Left renal cortex interstitium (tissue), 4 donors: Measurements from ENCODE around the gene WDR18. TPM values are rescaled to one million over a fixed set of nuclear protein-coding genes. Genes with fewer than 3 reads are reported as not detected.

Source experiments
- DNase-seq, 4 donors: peaks; one replicate each; pipeline ENCODE4 v3.0.0-alpha.2; 2013; ENCODE audit warnings: low read depth in 4 of 4, low spot score in 2 of 4, missing footprints in 1 of 4
- polyA plus RNA-seq, 4 donors: library from polyadenylated mRNA; unstranded; fragments of 120-200 nt; gene quantifications; one replicate each; pipeline ENCODE4 v1.2.1, GENCODE V29; 2013; ENCODE audit not compliant: insufficient read length in 4 of 4

The WDR18 gene
- polyA plus RNA-seq, 4 donors, result 33.2 to 68.7 (median 55.4) TPM

GRCh38 chr19:1004803-1005664 is 20.9 kb downstream of the WDR18 start:
- no peak for DNase-seq

DNA sequence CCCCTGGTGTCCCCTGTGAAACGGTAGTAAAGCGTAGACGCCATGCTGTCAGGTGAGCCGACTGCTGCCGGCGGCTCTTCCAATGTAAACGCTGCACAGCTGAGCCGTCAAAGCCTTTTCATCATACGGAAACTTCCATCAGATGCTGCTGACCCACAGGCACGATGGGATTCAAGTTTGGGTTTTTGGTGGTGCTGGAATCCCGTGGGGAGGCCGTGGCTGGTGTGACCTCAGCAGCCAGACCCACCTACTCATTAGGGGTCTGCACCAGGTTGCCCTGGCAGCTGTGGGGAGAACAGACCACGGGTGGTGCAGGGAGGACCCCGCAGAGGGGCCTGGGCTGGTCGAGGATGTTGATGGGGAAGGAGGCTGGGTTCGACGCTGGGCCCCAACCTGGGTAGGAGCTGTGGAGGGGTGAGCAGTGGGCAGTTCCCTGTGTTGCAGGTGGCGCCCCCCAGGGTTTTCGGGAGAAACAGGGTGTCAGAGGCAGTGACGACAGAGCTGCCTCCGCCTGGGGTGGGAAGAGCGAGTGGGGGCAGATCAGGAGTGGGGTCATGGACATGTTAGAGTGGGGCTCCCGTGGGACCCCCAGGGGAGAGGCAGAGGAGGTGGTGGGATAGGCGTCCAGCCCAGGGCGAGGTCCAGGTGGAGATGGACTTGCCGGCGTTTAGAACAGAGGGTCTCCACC is 22.7 kb downstream of the WDR18 start:
- DNase-seq, result no peak

DNA sequence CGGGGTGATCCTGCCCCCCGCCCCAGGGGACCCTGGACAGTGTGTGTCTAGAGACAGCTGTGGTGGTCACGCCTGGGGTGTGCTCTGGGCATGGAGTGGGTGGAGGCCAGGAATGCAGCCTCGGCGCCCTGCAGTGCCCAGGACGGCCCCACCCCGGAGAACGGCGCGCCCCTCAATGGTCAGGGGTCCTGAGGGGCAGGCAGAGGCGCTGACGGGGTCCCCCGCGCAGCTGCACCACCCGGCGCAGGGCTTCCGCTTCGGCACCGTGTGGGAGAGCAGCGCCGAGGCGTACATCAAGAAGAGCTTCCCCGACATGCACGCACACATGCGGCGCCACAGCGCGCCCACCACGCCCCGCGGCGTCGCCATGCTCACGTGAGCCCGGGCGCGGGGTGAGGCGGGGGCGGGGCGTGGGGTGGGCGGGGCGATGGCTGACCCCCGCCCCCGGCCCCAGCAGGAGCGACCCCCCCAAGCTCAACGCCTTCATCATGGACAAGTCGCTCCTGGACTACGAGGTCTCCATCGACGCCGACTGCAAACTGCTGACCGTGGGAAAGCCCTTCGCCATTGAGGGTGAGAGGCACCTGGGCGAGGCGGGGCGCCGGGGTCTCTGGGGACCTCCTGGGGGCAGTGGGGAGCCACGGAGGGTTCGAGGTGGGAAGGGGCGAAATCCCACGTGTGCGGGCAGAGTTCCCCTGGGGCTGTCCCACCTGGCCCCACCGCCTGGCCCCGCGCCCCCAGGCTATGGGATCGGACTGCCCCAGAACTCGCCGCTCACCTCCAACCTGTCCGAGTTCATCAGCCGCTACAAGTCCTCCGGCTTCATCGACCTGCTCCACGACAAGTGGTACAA is 23.5 kb downstream of the WDR18 start:
- no peak for DNase-seq

- DNase-seq, result no peak
These were observed 24.3 kb downstream of the WDR18 start for GRCh38 chr19:1008268-1009040.

- no peak for DNase-seq
These were observed 25.2 kb downstream of the WDR18 start for GRCh38 chr19:1009041-1009980.

DNA sequence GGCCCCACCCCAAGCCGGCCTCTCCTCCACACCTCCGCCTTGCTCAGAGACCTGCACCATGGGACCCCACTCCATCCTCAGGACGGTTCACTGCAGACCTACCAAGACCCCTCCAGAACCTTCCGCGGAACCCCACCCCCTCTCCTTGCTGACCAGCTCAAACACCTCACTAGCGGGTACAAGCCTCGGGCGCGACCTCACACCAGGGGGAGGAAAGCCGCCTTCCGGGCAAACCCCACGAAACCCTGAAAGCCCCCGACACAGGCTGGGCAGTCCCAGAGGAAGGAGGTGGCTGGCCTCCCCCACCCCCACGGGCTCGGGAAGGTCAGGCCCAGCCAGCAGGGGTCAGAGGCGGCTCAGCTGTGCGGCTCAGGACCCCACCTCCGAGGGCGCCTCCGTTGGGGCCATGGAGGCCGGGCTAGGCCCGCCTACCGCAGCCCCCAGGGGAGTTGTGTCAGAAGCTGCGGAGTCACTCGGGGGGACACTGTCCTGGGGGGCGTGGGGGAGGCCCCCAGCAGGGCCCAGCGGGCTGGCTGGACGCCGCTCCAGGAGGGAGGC is 25.9 kb downstream of the WDR18 start:
- DNase-seq, result no peak

DNA sequence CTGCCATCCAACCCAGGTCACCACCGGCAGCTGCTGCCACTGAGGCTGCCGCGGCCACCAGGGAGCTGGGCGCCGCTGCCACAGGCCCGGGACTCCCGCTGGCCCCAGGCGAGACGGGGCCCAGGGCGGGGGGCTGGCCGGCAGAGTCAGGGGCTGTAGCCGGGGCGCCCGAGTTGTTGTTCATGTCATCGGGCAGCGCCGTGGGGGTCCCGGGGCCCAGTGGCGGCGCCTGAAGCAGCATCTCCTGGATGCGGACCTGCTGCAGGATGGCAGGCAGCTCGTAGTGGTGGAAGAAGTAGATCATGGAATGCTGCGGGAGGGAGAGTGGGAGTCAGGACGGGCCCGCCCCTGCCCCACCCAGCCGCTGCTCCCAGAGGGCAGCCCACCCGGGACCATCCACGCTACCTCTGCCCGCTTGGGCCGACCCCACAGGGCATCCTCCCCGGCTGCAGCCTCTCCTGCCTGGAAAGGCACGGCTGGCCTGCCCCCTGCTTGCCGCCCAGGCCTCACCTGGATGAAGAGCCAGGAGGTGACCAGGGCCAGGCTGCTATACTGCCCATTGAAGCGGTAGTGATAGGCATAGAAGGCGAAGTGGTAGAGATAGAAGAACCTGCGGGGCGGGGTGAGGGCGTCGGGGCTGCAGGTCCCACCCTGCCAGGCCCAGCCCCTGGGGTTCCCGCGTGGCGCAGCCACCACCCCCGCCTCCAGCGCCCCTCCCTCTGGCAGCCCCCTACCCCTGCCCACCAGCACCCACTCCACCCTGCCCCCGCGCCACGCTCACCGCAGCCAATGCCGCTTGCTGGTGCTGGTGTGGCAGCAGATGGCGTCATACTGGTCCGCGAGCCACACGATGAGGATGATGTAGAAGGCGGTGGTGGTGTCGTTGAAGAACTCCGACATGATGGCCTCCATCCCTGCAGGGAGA is 26.7 kb downstream of the WDR18 start:
- DNase-seq, result no peak

GRCh38 chr19:1011831-1012333 is 27.7 kb downstream of the WDR18 start:
- no peak for DNase-seq

DNA sequence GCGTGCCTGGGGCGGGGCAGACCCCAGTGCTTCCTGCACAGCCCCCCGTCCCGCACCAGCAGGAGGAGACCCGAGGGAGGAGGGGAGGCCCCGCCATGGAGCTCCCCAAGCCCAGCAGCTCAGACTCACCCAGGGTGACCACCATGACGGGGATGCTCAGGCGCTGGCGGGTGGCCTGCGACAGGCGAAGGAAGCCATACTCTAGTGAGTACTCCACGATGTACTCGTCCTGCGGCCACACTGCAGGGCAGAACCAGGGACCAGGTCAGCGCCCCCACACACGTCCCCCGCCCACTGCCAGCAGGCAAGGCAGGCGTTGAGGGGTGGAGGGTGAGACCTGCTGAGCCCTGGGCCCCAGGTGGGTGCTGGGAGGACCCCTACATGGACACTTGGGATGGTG is 28.2 kb downstream of the WDR18 start:
- DNase-seq, result no peak

GRCh38 chr19:1013218-1013617 is 29.1 kb downstream of the WDR18 start:
- DNase-seq, result no peak

- DNase-seq, result no peak
These were observed 30.3 kb downstream of the WDR18 start for GRCh38 chr19:1014161-1015060.

DNA sequence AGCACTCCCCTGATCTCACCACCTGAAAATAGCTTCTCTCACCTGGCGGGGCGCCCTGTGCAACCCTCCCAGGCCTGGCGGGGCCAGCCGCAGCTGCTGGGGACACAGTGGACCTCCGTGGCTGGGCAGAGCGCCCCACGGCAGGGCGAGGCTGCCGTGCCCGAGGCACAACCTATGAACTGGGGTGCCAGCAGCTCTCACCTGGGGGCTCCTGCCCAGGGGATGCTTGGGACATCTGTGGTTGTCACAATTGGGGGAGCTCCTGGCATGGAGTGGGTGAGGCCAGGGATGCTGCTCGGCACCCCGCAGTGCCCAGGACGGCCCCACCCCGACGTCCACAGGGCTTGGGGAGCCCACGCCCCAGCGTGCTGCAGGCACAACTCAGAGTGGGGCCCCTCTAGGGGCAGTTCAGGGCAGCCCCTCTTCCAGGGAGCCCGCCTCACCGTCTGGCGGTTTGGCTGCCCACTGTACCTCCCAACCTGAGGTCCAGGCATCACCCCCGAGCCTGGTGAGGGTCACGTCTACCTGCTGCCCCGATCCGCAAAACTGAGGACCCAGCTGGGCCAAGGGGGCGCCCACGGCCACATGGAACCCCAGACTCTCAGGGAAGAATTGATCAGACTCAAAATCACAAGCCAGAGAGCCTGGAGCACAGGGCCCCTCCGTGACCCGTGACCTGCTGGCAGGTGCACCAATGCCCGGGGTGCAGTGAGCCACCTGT is 31.1 kb downstream of the WDR18 start:
- DNase-seq, result no peak

- DNase-seq, result no peak
These were observed 31.9 kb downstream of the WDR18 start for GRCh38 chr19:1015782-1016646.

DNA sequence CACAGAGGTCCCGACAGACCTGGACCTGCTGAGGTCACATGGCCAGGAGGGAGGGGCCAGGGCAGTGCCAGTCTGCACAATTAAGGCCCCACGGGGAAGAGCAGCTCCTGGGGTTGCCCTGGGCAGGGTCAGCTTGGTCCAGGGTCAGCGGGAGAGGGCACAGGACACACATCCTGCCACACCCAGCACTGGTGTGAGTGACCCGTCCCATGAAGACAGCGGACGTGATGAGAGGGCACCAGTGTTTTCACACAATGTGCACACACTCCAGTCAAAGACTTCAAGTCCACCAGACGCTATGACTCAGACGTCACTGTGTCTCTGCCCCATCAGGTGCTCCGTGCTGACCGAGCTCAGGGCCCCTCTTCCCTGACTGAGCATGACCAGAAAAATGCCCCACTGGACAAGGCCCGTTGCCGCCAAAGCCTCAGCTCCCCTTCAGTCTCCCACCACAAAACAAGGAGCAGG is 32.5 kb downstream of the WDR18 start:
- no peak for DNase-seq
